ENCODE measurements around the gene HHAT.

HHAT gene

GRCh38 chr1:210620867-210621488 lies 292.3 kb downstream of the HHAT start:
- H3K4me1 ChIP-seq (ENCODE audit: control insufficient read depth, insufficient read depth, low read length), result no peaks in the 10 kb centered on the region
- no peak overlapping the region for H3K27ac ChIP-seq (ENCODE audit: low read depth, low read length)
- H3K27me3 ChIP-seq (ENCODE audit: control insufficient read depth, insufficient read depth, low read length), result no peaks in the 10 kb centered on the region
- H3K36me3 ChIP-seq (ENCODE audit: control insufficient read depth, insufficient read depth, low read length), result no peaks in the 10 kb centered on the region
- H3K9ac ChIP-seq (ENCODE audit: low read length), result no peak overlapping the region
- H3K4me3 ChIP-seq (ENCODE audit: low read length), result no peak overlapping the region

GRCh38 chr1:210621712-210622111 lies 293.0 kb downstream of the HHAT start:
- Histone ChIP-seq H3K27ac (ENCODE audit: low read depth, low read length) (no peak overlapping the region), H3K9ac (ENCODE audit: low read length) (no peak overlapping the region), H3K36me3 (ENCODE audit: control insufficient read depth, insufficient read depth, low read length) (no peaks in the 10 kb centered on the region), H3K4me3 (ENCODE audit: low read length) (no peak overlapping the region), H3K4me1 (ENCODE audit: control insufficient read depth, insufficient read depth, low read length) (no peaks in the 10 kb centered on the region), H3K27me3 (ENCODE audit: control insufficient read depth, insufficient read depth, low read length) (no peaks in the 10 kb centered on the region)

- no peak overlapping the region for H3K27ac ChIP-seq (ENCODE audit: low read depth, low read length)
- no peaks in the 10 kb centered on the region for H3K36me3 ChIP-seq (ENCODE audit: control insufficient read depth, insufficient read depth, low read length)
These were observed 296.0 kb downstream of the HHAT start for GRCh38 chr1:210624722-210625121.

GRCh38 chr1:210625715-210626114 lies 297.0 kb downstream of the HHAT start:
- no peaks in the 10 kb centered on the region for H3K4me1 ChIP-seq (ENCODE audit: control insufficient read depth, insufficient read depth, low read length)
- H3K9ac ChIP-seq (ENCODE audit: low read length), result no peak overlapping the region
- no peak overlapping the region for H3K4me3 ChIP-seq (ENCODE audit: low read length)
- no peaks in the 10 kb centered on the region for H3K27me3 ChIP-seq (ENCODE audit: control insufficient read depth, insufficient read depth, low read length)
- no peaks in the 10 kb centered on the region for H3K36me3 ChIP-seq (ENCODE audit: control insufficient read depth, insufficient read depth, low read length)
- H3K27ac ChIP-seq (ENCODE audit: low read depth, low read length), result no peak overlapping the region

More at GRCh38 chr1:210624722-210625121, 296.0 kb downstream of the HHAT start:
- no peak overlapping the region for H3K9ac ChIP-seq (ENCODE audit: low read length)
- H3K27me3 ChIP-seq (ENCODE audit: control insufficient read depth, insufficient read depth, low read length), result no peaks in the 10 kb centered on the region
- no peaks in the 10 kb centered on the region for H3K4me1 ChIP-seq (ENCODE audit: control insufficient read depth, insufficient read depth, low read length)
- H3K4me3 ChIP-seq (ENCODE audit: low read length), result no peak overlapping the region

GRCh38 chr1:210626341-210626740 lies 297.6 kb downstream of the HHAT start:
- H3K4me3 ChIP-seq (ENCODE audit: low read length), result no peak overlapping the region
- H3K4me1 ChIP-seq (ENCODE audit: control insufficient read depth, insufficient read depth, low read length), result no peaks in the 10 kb centered on the region
- H3K27ac ChIP-seq (ENCODE audit: low read depth, low read length), result no peak overlapping the region
- H3K9ac ChIP-seq (ENCODE audit: low read length), result no peak overlapping the region
- H3K27me3 ChIP-seq (ENCODE audit: control insufficient read depth, insufficient read depth, low read length), result no peaks in the 10 kb centered on the region
- no peaks in the 10 kb centered on the region for H3K36me3 ChIP-seq (ENCODE audit: control insufficient read depth, insufficient read depth, low read length)

GRCh38 chr1:210627755-210628154 lies 299.1 kb downstream of the HHAT start:
- Histone ChIP-seq H3K27ac (ENCODE audit: low read depth, low read length) (no peak overlapping the region), H3K27me3 (ENCODE audit: control insufficient read depth, insufficient read depth, low read length) (no peaks in the 10 kb centered on the region), H3K4me3 (ENCODE audit: low read length) (no peak overlapping the region), H3K4me1 (ENCODE audit: control insufficient read depth, insufficient read depth, low read length) (no peaks in the 10 kb centered on the region), H3K9ac (ENCODE audit: low read length) (no peak overlapping the region), H3K36me3 (ENCODE audit: control insufficient read depth, insufficient read depth, low read length) (no peaks in the 10 kb centered on the region)

GRCh38 chr1:210629276-210629675 lies 300.6 kb downstream of the HHAT start:
- Histone ChIP-seq H3K27ac (ENCODE audit: low read depth, low read length) (no peak overlapping the region), H3K9ac (ENCODE audit: low read length) (no peak overlapping the region), H3K4me3 (ENCODE audit: low read length) (no peak overlapping the region), H3K4me1 (ENCODE audit: control insufficient read depth, insufficient read depth, low read length) (no peaks in the 10 kb centered on the region), H3K27me3 (ENCODE audit: control insufficient read depth, insufficient read depth, low read length) (no peaks in the 10 kb centered on the region), H3K36me3 (ENCODE audit: control insufficient read depth, insufficient read depth, low read length) (no peaks in the 10 kb centered on the region)

- H3K4me1 ChIP-seq (ENCODE audit: control insufficient read depth, insufficient read depth, low read length), result no peaks in the 10 kb centered on the region
These were observed 302.7 kb downstream of the HHAT start for GRCh38 chr1:210631399-210631798.

GRCh38 chr1:210633140-210633539 lies 304.4 kb downstream of the HHAT start:
- Histone ChIP-seq H3K9ac (ENCODE audit: low read length) (no peak overlapping the region), H3K27me3 (ENCODE audit: control insufficient read depth, insufficient read depth, low read length) (no peaks in the 10 kb centered on the region), H3K36me3 (ENCODE audit: control insufficient read depth, insufficient read depth, low read length) (no peaks in the 10 kb centered on the region), H3K27ac (ENCODE audit: low read depth, low read length) (no peak overlapping the region), H3K4me3 (ENCODE audit: low read length) (no peak overlapping the region), H3K4me1 (ENCODE audit: control insufficient read depth, insufficient read depth, low read length) (no peaks in the 10 kb centered on the region)

More at GRCh38 chr1:210631399-210631798, 302.7 kb downstream of the HHAT start:
- H3K36me3 ChIP-seq (ENCODE audit: control insufficient read depth, insufficient read depth, low read length), result no peaks in the 10 kb centered on the region
- no peaks in the 10 kb centered on the region for H3K27me3 ChIP-seq (ENCODE audit: control insufficient read depth, insufficient read depth, low read length)
- no peak overlapping the region for H3K27ac ChIP-seq (ENCODE audit: low read depth, low read length)
- H3K4me3 ChIP-seq (ENCODE audit: low read length), result no peak overlapping the region
- no peak overlapping the region for H3K9ac ChIP-seq (ENCODE audit: low read length)

GRCh38 chr1:210633636-210634035 lies 304.9 kb downstream of the HHAT start:
- Histone ChIP-seq H3K4me3 (ENCODE audit: low read length) (no peak overlapping the region), H3K36me3 (ENCODE audit: control insufficient read depth, insufficient read depth, low read length) (no peaks in the 10 kb centered on the region), H3K9ac (ENCODE audit: low read length) (no peak overlapping the region), H3K27me3 (ENCODE audit: control insufficient read depth, insufficient read depth, low read length) (no peaks in the 10 kb centered on the region), H3K27ac (ENCODE audit: low read depth, low read length) (no peak overlapping the region), H3K4me1 (ENCODE audit: control insufficient read depth, insufficient read depth, low read length) (no peaks in the 10 kb centered on the region)

GRCh38 chr1:210635108-210635507 lies 306.4 kb downstream of the HHAT start:
- Histone ChIP-seq H3K36me3 (ENCODE audit: control insufficient read depth, insufficient read depth, low read length) (no peaks in the 10 kb centered on the region), H3K4me3 (ENCODE audit: low read length) (no peak overlapping the region), H3K27me3 (ENCODE audit: control insufficient read depth, insufficient read depth, low read length) (no peaks in the 10 kb centered on the region), H3K9ac (ENCODE audit: low read length) (no peak overlapping the region), H3K27ac (ENCODE audit: low read depth, low read length) (no peak overlapping the region), H3K4me1 (ENCODE audit: control insufficient read depth, insufficient read depth, low read length) (no peaks in the 10 kb centered on the region)

- H3K4me3 ChIP-seq (ENCODE audit: low read length), result no peak overlapping the region
- H3K36me3 ChIP-seq (ENCODE audit: control insufficient read depth, insufficient read depth, low read length), result no peaks in the 10 kb centered on the region
- H3K4me1 ChIP-seq (ENCODE audit: control insufficient read depth, insufficient read depth, low read length), result no peaks in the 10 kb centered on the region
- no peak overlapping the region for H3K9ac ChIP-seq (ENCODE audit: low read length)
- H3K27ac ChIP-seq (ENCODE audit: low read depth, low read length), result no peak overlapping the region
- no peaks in the 10 kb centered on the region for H3K27me3 ChIP-seq (ENCODE audit: control insufficient read depth, insufficient read depth, low read length)
These were observed 312.9 kb downstream of the HHAT start for GRCh38 chr1:210641582-210641981.

GRCh38 chr1:210645582-210646257 lies 317.0 kb downstream of the HHAT start:
- Histone ChIP-seq H3K9ac (ENCODE audit: low read length) (no peak overlapping the region), H3K4me1 (ENCODE audit: control insufficient read depth, insufficient read depth, low read length) (no peaks in the 10 kb centered on the region), H3K36me3 (ENCODE audit: control insufficient read depth, insufficient read depth, low read length) (no peaks in the 10 kb centered on the region), H3K27me3 (ENCODE audit: control insufficient read depth, insufficient read depth, low read length) (no peaks in the 10 kb centered on the region), H3K27ac (ENCODE audit: low read depth, low read length) (no peak overlapping the region), H3K4me3 (ENCODE audit: low read length) (no peak overlapping the region)

Data from rectal smooth muscle tissue (tissue), 1 donor.